GM23338 (cell line): Measurements from ENCODE around the gene TMPRSS9. TPM values are rescaled to one million over a fixed set of nuclear protein-coding genes. Genes with fewer than 3 reads are reported as not detected.
A peak's percentile ranks its signal among the peaks of the same experiment; 100 is the strongest.

Experiments used
- ATAC-seq: fragments of 200-7000 bp; cut with Tn5 transposase; 3 replicates; pipeline ENCODE4 v1.9.1; 2020
- DNase-seq: peaks from one replicate; pipeline ENCODE4 v3.0.0-alpha.2; 2015; ENCODE audit warnings: low spot score
- H2AFZ ChIP-seq: fragments of 200-600 bp; sonication (generic); 2 replicates; pipeline ENCODE4 v1.8.0; 2016; ENCODE audit warnings: antibody characterized with exemption, mild to moderate bottlenecking, moderate library complexity
- H3F3A ChIP-seq: fragments of 200-600 bp; sonication (generic); replicated peaks from 2 replicates; pipeline ENCODE4 v1.8.0; 2017; ENCODE audit warnings: antibody characterized with exemption, mixed run types, low read depth
- H3K27ac ChIP-seq: fragments of 200-600 bp; sonication (generic); 2 replicates; pipeline ENCODE4 v1.6.1; 2016; ENCODE audit warnings: low read depth
- H3K27me3 ChIP-seq: fragments of 200-600 bp; sonication (generic); 2 replicates; pipeline ENCODE4 v1.8.0; 2016; ENCODE audit warnings: mild to moderate bottlenecking, mixed run types, moderate library complexity; ENCODE audit not compliant: insufficient read depth
- H3K36me3 ChIP-seq: fragments of 200-600 bp; sonication (generic); 2 replicates; pipeline ENCODE4 v1.8.0; 2016; ENCODE audit warnings: mild to moderate bottlenecking; ENCODE audit not compliant: insufficient read depth
- H3K4me1 ChIP-seq: fragments of 200-600 bp; sonication (generic); 2 replicates; pipeline ENCODE4 v1.8.0; 2016; ENCODE audit warnings: mild to moderate bottlenecking, moderate library complexity; ENCODE audit not compliant: insufficient read depth
- H3K4me2 ChIP-seq: fragments of 200-600 bp; sonication (generic); 2 replicates; pipeline ENCODE4 v1.7.1; 2017; ENCODE audit warnings: mixed run types
- H3K4me3 ChIP-seq: fragments of 200-600 bp; sonication (generic); 2 replicates; pipeline ENCODE4 v1.6.1; 2016; ENCODE audit warnings: mixed run types
- H3K79me2 ChIP-seq: fragments of 200-600 bp; sonication (generic); replicated peaks from 2 replicates; pipeline ENCODE4 v1.8.0; 2017; ENCODE audit warnings: mild to moderate bottlenecking; ENCODE audit not compliant: insufficient read depth
- H3K9me2 ChIP-seq: fragments of 200-600 bp; sonication (generic); 2 replicates; pipeline ENCODE4 v1.8.0; 2017; ENCODE audit not compliant: insufficient read depth
- H4K20me1 ChIP-seq: fragments of 200-600 bp; sonication (generic); replicated peaks from 2 replicates; pipeline ENCODE4 v1.8.0; 2017; ENCODE audit warnings: mild to moderate bottlenecking; ENCODE audit not compliant: insufficient read depth
- H3K27ac Mint-ChIP-seq: 2 replicates; pipeline ENCODE4 v1.8.0; 2020; ENCODE audit warnings: inconsistent platforms, mild to moderate bottlenecking, moderate library complexity, mixed read lengths
- H3K27me3 Mint-ChIP-seq: 3 replicates; pipeline ENCODE4 v1.8.0; 2022; ENCODE audit warnings: low read depth, mild to moderate bottlenecking, moderate library complexity, mixed read lengths, inconsistent platforms; ENCODE audit not compliant: insufficient read depth, poor library complexity
- H3K36me3 Mint-ChIP-seq: 3 replicates; pipeline ENCODE4 v1.8.0; 2021; ENCODE audit warnings: low read depth, mild to moderate bottlenecking, inconsistent platforms, moderate library complexity, mixed read lengths
- H3K4me1 Mint-ChIP-seq: 3 replicates; pipeline ENCODE4 v1.8.0; 2020; ENCODE audit warnings: mild to moderate bottlenecking, inconsistent platforms, mixed read lengths
- H3K4me3 Mint-ChIP-seq: 3 replicates; pipeline ENCODE4 v1.8.0; 2021; ENCODE audit warnings: moderate library complexity, mild to moderate bottlenecking, inconsistent platforms, mixed read lengths
- H3K9me3 Mint-ChIP-seq: 3 replicates; pipeline ENCODE4 v1.8.0; 2020; ENCODE audit warnings: moderate library complexity, mild to moderate bottlenecking, inconsistent platforms, mixed read lengths
- CREB1 ChIP-seq: fragments of 250-450 bp; sonication (Bioruptor Pico); IDR thresholded peaks from 2 replicates; pipeline ENCODE4 v1.5.0; 2020; ENCODE audit warnings: low read depth, mild to moderate bottlenecking, moderate library complexity
- EZH2 ChIP-seq: fragments of 200-600 bp; sonication (generic); IDR thresholded peaks from one replicate; pipeline ENCODE4 v1.8.0; 2017; ENCODE audit warnings: antibody characterized with exemption, mild to moderate bottlenecking, low read depth; ENCODE audit not compliant: unreplicated experiment
- EZH2phosphoT487 ChIP-seq: fragments of 200-600 bp; sonication (generic); IDR thresholded peaks from one replicate; pipeline ENCODE4 v1.8.1; 2018; ENCODE audit warnings: antibody characterized with exemption; ENCODE audit not compliant: unreplicated experiment
- JUNB ChIP-seq: IDR thresholded peaks from one replicate; pipeline ENCODE4 v1.6.1; 2016; ENCODE audit warnings: antibody characterized with exemption; ENCODE audit not compliant: unreplicated experiment
- NANOG ChIP-seq: IDR thresholded peaks from 2 replicates; pipeline ENCODE4 v1.6.1; 2016; ENCODE audit warnings: antibody characterized with exemption, borderline replicate concordance
- STAT1 ChIP-seq: IDR thresholded peaks from one replicate; pipeline ENCODE4 v1.6.1; 2016; ENCODE audit warnings: antibody characterized with exemption; ENCODE audit not compliant: unreplicated experiment
- ZNF114 ChIP-seq: fragments of 250-450 bp; sonication (Bioruptor Pico); IDR thresholded peaks from 2 replicates; pipeline ENCODE4 v1.5.0; 2020; ENCODE audit warnings: mild to moderate bottlenecking, moderate library complexity
- polyA plus RNA-seq: library from polyadenylated mRNA; unstranded; fragments of >200 nt; fragmentation: Nextera tagmentation; extraction: Ambion mirVana; gene quantifications from 2 replicates; pipeline ENCODE4 v1.2.1, GENCODE V29; 2016
- total RNA-seq: library from RNA; depleted of rRNA; stranded (reverse); fragments of >200 nt; shearing (Covaris generic); gene quantifications from 2 replicates; pipeline ENCODE4 v1.2.3, GENCODE V29; 2014
- TF ChIP-seq, protein P1 (sequence below): fragments of 250-450 bp; sonication (Bioruptor Pico); IDR thresholded peaks from 2 replicates; pipeline ENCODE4 v1.5.0; 2020; ENCODE audit warnings: mild to moderate bottlenecking, moderate library complexity
- TF ChIP-seq, protein P2 (sequence below): IDR thresholded peaks from 2 replicates; pipeline ENCODE4 v1.6.1; 2016; ENCODE audit warnings: antibody characterized with exemption
- TF ChIP-seq, protein P3 (sequence below): IDR thresholded peaks from one replicate; pipeline ENCODE4 v1.6.1; 2018; ENCODE audit warnings: antibody characterized with exemption; ENCODE audit not compliant: unreplicated experiment
- TF ChIP-seq, protein P4 (sequence below), 2 experiments: fragments of 200-600 bp in 1 of 2; sonication (generic) in 1 of 2; conservative IDR thresholded peaks; 2 replicates each; pipeline versions ENCODE4 v1.5.1 to v1.6.1; 2016 to 2017; ENCODE audit warnings: antibody characterized with exemption in 2 of 2, low read depth in 2 of 2, mild to moderate bottlenecking in 2 of 2, moderate library complexity in 1 of 2

The TMPRSS9 gene
- total and polyA plus RNA-seq, 2 experiments from 2014 or later, result 0.05 to 0.28 TPM

DNA sequence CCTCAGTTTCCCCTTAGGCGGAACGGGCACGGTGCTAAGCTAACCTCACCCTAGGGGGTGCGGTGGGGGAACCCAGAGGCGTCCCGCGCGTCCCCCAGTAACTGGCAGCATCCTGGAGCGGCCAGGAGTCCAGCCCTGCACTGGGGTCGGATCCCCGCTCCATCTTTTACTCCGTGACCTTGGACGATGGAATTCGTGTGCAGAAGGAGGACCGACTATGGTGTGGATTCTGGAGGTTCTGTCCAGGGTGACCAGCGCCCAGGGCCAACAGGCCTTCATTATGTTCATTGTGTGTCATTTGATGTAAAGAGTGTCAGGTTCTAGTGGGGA is 31.0 kb upstream of the TMPRSS9 start (continued):
- TF ChIP-seq, protein P1, sequence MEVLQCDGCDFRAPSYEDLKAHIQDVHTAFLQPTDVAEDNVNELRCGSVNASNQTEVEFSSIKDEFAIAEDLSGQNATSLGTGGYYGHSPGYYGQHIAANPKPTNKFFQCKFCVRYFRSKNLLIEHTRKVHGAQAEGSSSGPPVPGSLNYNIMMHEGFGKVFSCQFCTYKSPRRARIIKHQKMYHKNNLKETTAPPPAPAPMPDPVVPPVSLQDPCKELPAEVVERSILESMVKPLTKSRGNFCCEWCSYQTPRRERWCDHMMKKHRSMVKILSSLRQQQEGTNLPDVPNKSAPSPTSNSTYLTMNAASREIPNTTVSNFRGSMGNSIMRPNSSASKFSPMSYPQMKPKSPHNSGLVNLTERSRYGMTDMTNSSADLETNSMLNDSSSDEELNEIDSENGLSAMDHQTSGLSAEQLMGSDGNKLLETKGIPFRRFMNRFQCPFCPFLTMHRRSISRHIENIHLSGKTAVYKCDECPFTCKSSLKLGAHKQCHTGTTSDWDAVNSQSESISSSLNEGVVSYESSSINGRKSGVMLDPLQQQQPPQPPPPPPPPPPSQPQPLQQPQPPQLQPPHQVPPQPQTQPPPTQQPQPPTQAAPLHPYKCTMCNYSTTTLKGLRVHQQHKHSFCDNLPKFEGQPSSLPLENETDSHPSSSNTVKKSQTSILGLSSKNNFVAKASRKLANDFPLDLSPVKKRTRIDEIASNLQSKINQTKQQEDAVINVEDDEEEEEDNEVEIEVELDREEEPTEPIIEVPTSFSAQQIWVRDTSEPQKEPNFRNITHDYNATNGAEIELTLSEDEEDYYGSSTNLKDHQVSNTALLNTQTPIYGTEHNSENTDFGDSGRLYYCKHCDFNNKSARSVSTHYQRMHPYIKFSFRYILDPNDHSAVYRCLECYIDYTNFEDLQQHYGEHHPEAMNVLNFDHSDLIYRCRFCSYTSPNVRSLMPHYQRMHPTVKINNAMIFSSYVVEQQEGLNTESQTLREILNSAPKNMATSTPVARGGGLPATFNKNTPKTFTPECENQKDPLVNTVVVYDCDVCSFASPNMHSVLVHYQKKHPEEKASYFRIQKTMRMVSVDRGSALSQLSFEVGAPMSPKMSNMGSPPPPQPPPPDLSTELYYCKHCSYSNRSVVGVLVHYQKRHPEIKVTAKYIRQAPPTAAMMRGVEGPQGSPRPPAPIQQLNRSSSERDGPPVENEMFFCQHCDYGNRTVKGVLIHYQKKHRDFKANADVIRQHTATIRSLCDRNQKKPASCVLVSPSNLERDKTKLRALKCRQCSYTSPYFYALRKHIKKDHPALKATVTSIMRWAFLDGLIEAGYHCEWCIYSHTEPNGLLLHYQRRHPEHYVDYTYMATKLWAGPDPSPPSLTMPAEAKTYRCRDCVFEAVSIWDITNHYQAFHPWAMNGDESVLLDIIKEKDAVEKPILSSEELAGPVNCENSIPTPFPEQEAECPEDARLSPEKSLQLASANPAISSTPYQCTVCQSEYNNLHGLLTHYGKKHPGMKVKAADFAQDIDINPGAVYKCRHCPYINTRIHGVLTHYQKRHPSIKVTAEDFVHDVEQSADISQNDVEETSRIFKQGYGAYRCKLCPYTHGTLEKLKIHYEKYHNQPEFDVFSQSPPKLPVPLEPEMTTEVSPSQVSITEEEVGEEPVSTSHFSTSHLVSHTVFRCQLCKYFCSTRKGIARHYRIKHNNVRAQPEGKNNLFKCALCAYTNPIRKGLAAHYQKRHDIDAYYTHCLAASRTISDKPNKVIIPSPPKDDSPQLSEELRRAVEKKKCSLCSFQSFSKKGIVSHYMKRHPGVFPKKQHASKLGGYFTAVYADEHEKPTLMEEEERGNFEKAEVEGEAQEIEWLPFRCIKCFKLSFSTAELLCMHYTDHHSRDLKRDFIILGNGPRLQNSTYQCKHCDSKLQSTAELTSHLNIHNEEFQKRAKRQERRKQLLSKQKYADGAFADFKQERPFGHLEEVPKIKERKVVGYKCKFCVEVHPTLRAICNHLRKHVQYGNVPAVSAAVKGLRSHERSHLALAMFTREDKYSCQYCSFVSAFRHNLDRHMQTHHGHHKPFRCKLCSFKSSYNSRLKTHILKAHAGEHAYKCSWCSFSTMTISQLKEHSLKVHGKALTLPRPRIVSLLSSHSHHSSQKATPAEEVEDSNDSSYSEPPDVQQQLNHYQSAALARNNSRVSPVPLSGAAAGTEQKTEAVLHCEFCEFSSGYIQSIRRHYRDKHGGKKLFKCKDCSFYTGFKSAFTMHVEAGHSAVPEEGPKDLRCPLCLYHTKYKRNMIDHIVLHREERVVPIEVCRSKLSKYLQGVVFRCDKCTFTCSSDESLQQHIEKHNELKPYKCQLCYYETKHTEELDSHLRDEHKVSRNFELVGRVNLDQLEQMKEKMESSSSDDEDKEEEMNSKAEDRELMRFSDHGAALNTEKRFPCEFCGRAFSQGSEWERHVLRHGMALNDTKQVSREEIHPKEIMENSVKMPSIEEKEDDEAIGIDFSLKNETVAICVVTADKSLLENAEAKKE, result no peak
- no peak for TF ChIP-seq CREB1 (CRISPR knock-in tag)
- no peak for TF ChIP-seq ZNF114
- no peak for TF ChIP-seq JUNB
- TF ChIP-seq, protein P2, sequence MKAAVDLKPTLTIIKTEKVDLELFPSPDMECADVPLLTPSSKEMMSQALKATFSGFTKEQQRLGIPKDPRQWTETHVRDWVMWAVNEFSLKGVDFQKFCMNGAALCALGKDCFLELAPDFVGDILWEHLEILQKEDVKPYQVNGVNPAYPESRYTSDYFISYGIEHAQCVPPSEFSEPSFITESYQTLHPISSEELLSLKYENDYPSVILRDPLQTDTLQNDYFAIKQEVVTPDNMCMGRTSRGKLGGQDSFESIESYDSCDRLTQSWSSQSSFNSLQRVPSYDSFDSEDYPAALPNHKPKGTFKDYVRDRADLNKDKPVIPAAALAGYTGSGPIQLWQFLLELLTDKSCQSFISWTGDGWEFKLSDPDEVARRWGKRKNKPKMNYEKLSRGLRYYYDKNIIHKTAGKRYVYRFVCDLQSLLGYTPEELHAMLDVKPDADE, result no peak
- no peak for TF ChIP-seq EZH2
- no peak for TF ChIP-seq EZH2phosphoT487

DNA sequence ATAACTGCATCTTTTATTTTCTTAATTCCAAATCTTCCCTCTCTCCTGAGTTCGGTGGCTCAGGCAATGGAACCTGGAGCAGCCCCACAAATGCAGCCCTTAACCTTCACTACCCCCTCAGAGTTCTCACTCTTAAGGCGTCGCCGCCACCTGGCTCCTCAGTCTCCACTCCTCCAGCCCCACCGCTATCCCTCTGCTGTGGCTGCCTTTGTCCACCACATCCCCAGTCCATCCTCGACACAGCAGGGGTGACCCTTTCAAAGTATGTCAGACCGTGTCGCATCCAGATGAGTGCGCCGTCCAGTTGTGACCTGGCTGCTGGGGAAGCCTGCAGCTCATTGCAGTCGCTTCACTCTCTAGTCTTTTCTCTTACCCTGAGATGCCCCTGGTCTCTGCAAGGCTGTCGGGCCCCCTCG is 30.6 kb upstream of the TMPRSS9 start:
- no peak overlapping the region for H2AFZ ChIP-seq
- peaks cover 21% of the 10 kb centered on the region for H3K4me1 ChIP-seq
- DNase-seq (no peak), ATAC-seq (peak; percentile 3; the same call in 2 of the 3 replicates)
- Mint-ChIP-seq H3K27ac (peak overlapping the region; percentile 6; the same call in 1 of the 2 replicates), H3K27me3 (peaks cover 38% of the 10 kb centered on the region), H3K4me3 (peak overlapping the region; percentile 97), H3K4me1 (peaks cover 47% of the 10 kb centered on the region), H3K9me3 (peaks cover 3% of the 10 kb centered on the region; the same call in 1 of the 3 replicates), H3K36me3 (peaks cover 23% of the 10 kb centered on the region)
- H4K20me1 ChIP-seq, result peaks cover 10% of the 10 kb centered on the region; the same call in 1 of the 2 replicates
- H3K27me3 ChIP-seq, result no peaks in the 10 kb centered on the region
- H3K79me2 ChIP-seq, result peaks cover 78% of the 10 kb centered on the region
- H3K4me3 ChIP-seq, result peak overlapping the region; percentile 93
- H3K27ac ChIP-seq, result no peak overlapping the region
- H3K4me2 ChIP-seq, result peak overlapping the region; percentile 93
- peaks cover 8% of the 10 kb centered on the region; the same call in 1 of the 2 replicates for H3F3A ChIP-seq
- no peaks in the 10 kb centered on the region for H3K9me2 ChIP-seq
- H3K36me3 ChIP-seq, result no peaks in the 10 kb centered on the region
- TF ChIP-seq, protein P3, sequence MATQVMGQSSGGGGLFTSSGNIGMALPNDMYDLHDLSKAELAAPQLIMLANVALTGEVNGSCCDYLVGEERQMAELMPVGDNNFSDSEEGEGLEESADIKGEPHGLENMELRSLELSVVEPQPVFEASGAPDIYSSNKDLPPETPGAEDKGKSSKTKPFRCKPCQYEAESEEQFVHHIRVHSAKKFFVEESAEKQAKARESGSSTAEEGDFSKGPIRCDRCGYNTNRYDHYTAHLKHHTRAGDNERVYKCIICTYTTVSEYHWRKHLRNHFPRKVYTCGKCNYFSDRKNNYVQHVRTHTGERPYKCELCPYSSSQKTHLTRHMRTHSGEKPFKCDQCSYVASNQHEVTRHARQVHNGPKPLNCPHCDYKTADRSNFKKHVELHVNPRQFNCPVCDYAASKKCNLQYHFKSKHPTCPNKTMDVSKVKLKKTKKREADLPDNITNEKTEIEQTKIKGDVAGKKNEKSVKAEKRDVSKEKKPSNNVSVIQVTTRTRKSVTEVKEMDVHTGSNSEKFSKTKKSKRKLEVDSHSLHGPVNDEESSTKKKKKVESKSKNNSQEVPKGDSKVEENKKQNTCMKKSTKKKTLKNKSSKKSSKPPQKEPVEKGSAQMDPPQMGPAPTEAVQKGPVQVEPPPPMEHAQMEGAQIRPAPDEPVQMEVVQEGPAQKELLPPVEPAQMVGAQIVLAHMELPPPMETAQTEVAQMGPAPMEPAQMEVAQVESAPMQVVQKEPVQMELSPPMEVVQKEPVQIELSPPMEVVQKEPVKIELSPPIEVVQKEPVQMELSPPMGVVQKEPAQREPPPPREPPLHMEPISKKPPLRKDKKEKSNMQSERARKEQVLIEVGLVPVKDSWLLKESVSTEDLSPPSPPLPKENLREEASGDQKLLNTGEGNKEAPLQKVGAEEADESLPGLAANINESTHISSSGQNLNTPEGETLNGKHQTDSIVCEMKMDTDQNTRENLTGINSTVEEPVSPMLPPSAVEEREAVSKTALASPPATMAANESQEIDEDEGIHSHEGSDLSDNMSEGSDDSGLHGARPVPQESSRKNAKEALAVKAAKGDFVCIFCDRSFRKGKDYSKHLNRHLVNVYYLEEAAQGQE, result no peak
- TF ChIP-seq EZH2, result no peak
- TF ChIP-seq CREB1 (CRISPR knock-in tag), result no peak
- TF ChIP-seq, protein P2, result no peak
- TF ChIP-seq JUNB, result no peak
- TF ChIP-seq ZNF114, result no peak
- TF ChIP-seq EZH2phosphoT487, result no peak
- TF ChIP-seq NANOG, result no peak
- TF ChIP-seq, protein P4, sequence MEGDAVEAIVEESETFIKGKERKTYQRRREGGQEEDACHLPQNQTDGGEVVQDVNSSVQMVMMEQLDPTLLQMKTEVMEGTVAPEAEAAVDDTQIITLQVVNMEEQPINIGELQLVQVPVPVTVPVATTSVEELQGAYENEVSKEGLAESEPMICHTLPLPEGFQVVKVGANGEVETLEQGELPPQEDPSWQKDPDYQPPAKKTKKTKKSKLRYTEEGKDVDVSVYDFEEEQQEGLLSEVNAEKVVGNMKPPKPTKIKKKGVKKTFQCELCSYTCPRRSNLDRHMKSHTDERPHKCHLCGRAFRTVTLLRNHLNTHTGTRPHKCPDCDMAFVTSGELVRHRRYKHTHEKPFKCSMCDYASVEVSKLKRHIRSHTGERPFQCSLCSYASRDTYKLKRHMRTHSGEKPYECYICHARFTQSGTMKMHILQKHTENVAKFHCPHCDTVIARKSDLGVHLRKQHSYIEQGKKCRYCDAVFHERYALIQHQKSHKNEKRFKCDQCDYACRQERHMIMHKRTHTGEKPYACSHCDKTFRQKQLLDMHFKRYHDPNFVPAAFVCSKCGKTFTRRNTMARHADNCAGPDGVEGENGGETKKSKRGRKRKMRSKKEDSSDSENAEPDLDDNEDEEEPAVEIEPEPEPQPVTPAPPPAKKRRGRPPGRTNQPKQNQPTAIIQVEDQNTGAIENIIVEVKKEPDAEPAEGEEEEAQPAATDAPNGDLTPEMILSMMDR (conservative IDR thresholded peaks at IDR 0.05; ENCODE audit: low read depth in 2 of 2), result no peak
- no peak for TF ChIP-seq STAT1
